Measurements from ENCODE around the gene HMGA1.
"Not testable (repeated sequence)": the region's sequence is repeated elsewhere in the genome, so short reads cannot be mapped to it uniquely, and the experiment has no call there.

HMGA1 gene

DNA sequence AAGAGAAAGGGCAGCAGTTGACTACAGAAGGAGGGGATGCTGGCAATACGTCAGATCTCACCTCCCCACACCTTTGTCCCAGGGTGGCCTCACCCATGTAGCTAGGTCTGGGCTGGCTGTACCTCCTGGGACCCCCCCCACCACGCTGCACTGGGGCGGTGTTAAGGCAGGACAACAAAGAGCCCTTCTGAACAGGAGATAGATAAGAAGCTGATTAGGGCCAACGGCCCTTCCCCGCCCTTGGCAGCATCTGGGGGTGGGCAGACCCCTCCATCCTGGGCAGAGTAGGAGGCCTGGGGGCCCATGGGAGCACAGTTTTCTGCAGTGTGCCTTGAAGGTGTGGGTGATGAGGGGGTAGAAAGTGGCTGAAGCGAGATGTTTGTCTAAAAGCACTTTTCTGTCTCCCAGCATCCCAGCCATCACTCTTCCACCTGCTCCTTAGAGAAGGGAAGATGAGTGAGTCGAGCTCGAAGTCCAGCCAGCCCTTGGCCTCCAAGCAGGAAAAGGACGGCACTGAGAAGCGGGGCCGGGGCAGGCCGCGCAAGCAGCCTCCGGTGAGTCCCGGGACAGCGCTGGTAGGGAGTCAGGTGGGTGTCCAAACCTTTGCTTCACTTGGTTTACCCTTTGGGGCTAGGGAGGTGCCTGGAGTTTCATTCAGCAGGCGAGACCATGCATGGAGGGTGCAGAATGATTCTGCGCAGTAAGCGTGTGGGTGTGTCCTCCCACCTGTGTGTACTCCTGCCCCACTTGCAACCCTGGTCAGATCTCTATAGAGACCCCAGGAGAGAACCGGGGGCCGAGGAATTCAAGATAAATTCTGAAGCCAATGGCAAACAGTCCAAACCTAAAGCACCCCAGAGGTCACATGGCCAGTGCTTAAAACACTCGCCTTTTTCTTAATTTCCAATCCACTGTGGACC lies 3.9 kb downstream of the HMGA1 start:
- DNase-seq (ENCODE audit: low read depth, low spot score), result peak; percentile 9

DNA sequence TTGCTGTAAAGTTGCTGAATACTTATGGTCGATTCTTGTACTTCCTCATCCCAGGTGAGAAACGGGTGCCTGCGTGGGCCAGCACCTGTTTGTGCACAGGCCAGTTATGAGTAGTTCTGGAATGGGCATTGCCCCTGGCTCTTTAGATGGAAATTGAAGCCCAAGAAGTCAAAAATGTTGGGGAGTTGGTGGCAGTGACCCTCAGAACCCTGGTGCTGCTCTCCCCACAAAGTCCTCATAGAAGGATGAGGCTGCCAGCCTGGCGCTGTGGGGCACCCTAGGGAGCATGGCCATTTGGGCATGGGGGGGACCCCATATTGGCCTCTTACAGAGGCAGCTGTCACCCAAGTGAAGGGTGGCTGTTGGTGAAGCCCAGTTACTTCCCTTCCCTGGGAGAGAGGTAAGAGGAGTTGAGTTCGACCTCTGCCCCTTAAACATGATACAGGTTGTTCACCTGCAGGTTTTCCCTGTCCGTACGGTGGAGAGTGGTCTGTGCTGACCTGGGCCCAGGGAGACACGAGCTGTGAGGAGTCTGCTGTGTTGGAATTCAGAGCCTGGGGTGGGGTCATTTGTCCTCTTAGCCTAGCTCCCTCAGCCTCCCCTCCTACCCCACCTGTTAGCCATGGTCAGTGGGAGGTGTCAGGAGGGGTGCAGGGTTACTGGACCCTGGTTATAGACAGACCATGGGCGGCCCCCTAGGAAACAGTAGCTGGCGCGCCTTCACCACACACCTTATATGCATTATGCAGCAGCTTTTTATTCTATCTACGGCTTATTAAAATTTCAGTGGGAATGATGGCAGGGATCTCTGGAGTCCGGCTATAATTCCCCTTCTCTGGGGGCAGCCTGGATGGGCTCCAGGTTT lies 4.9 kb downstream of the HMGA1 start:
- DNase-seq (ENCODE audit: low read depth, low spot score), result peak; percentile 3

DNA sequence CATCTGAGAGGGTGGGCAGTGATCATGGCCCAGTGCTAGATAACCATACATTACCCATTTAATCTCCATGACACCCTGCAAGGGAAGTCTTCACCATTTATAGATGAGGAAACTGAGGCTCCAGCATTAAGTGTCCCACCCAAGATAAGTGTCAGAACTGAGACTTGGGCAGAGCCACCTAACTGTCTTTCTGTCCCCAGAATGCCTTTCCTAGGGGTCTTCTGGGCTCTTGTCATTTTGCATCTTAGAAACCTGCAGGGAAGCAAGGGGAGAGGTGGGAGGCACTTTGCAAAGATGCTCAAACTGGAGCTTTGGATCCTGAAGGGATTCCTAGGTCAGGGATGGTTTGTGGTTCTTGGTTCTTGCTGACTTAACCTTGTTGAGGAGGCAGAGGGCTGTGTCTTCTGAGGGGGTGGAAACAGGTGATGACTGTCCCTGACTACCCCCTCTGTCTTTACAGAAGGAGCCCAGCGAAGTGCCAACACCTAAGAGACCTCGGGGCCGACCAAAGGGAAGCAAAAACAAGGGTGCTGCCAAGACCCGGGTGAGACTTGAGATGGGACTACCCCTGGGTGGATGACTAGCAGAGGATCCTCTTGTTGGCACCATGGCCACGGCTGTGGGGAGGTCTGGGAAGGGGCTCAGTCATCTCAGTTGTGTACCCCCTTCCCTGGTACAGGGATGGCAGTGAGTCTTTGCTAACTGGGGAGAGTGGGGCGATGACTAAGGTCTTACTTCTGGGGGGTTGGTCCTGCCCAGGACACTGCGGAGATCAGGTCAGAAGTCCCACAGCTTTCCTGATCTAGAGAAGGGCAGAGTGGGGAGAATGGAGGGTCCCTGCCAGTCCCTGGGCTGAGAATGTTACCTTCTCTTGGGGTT lies 5.8 kb downstream of the HMGA1 start:
- peak; percentile 2 for DNase-seq (ENCODE audit: low read depth, low spot score)

DNA sequence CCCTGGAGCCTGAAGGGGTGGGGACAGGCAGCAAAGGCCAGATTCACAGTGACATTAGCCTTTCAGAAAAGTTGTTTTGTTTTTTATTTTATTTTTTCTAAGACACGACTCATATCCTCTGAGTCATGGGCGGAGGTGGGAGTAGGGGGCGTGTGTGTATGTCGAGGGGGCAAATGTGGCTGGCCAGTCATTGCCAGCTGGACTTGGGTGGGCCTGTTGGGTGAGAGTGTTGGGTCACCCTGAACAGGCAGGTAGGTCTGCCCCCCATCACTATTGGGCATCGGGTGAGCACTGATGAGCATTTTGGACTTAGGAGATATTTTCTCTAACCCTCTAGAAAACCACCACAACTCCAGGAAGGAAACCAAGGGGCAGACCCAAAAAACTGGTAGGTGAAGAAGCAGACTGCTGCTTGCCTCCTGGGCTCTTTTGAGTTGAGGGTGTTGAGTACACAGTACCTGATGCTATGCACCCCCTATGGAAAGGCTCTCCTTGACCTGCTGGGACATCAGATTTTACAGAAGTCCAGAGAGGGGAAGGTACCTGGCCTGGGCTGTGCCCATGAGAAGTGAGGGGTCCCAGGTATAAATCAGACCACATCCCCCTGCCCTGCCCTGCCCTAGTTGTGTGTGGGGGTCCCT lies 6.6 kb downstream of the HMGA1 start:
- DNase-seq (ENCODE audit: low read depth, low spot score), result peak; percentile 1

DNA sequence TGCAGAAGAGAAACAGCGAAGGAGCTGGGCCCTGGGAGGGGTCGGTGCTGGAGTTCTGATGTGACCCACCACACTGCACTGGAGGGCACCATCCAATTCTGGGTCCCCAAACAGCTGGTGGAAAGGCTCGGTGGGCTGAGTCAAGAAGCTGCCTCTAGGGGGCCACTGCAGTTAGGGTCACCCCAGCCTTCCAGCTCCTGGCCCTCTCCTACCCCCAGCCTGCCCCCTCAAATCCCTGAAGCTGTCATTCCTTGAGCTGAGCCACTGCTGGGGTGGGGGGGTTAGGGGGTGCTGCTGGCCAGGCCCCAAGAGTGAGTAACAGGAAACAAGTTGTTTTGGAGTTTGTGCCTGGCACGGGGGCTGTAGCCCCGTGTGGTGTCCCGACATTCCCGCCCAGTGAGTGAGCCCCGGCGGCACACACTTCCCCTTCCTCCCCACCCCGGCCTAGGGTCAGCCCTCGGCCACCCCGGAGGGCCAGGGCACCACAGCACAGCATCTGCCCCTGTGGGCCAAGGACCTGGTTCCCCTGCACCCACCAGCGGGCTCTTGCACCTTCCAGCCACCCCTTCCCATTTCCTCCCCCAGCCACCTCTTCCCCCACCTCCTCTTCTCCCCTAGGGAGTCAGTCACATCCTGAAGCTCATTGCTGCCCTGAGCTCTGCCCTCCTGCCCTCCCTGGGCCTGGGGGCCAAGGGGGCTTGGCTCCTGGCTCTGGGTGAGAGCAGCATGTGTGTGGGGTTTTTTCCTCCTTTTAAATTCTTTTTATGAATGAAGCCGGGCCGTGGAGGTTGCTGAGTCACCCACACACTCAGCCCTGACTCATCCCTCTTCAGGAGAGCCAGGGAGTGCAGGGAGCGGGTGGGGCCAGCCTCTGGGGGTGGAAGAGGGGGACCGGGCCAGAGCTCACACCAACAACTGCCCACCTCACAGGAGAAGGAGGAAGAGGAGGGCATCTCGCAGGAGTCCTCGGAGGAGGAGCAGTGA lies 7.5 kb downstream of the HMGA1 start:
- peak; percentile 72 for DNase-seq (ENCODE audit: low read depth, low spot score)

DNA sequence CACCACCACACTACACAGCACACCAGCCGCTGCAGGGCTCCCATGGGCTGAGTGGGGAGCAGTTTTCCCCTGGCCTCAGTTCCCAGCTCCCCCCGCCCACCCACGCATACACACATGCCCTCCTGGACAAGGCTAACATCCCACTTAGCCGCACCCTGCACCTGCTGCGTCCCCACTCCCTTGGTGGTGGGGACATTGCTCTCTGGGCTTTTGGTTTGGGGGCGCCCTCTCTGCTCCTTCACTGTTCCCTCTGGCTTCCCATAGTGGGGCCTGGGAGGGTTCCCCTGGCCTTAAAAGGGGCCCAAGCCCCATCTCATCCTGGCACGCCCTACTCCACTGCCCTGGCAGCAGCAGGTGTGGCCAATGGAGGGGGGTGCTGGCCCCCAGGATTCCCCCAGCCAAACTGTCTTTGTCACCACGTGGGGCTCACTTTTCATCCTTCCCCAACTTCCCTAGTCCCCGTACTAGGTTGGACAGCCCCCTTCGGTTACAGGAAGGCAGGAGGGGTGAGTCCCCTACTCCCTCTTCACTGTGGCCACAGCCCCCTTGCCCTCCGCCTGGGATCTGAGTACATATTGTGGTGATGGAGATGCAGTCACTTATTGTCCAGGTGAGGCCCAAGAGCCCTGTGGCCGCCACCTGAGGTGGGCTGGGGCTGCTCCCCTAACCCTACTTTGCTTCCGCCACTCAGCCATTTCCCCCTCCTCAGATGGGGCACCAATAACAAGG lies 8.5 kb downstream of the HMGA1 start:
- peak; percentile 4 for DNase-seq (ENCODE audit: low read depth, low spot score)

DNA sequence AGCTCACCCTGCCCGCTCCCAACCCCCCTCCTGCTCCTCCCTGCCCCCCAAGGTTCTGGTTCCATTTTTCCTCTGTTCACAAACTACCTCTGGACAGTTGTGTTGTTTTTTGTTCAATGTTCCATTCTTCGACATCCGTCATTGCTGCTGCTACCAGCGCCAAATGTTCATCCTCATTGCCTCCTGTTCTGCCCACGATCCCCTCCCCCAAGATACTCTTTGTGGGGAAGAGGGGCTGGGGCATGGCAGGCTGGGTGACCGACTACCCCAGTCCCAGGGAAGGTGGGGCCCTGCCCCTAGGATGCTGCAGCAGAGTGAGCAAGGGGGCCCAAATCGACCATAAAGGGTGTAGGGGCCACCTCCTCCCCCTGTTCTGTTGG lies 9.1 kb downstream of the HMGA1 start:
- DNase-seq (ENCODE audit: low read depth, low spot score), result not testable (repeated sequence)

DNA sequence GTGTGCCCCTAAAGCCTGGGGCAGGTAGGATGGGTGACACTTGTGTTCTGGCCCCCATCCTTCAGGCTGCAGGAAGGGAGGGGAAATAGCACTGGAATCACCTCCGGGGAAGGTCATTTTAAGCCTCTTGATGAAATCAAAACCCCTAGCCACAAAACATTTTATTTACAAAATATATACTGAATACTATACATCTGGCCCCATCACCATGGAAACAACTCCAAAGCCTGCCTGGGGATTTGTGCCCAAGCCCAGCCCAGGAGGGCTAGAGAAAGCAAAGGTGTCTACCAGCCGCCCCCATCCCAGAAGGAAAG lies 9.5 kb downstream of the HMGA1 start:
- no peak for DNase-seq (ENCODE audit: low read depth, low spot score)

DNA sequence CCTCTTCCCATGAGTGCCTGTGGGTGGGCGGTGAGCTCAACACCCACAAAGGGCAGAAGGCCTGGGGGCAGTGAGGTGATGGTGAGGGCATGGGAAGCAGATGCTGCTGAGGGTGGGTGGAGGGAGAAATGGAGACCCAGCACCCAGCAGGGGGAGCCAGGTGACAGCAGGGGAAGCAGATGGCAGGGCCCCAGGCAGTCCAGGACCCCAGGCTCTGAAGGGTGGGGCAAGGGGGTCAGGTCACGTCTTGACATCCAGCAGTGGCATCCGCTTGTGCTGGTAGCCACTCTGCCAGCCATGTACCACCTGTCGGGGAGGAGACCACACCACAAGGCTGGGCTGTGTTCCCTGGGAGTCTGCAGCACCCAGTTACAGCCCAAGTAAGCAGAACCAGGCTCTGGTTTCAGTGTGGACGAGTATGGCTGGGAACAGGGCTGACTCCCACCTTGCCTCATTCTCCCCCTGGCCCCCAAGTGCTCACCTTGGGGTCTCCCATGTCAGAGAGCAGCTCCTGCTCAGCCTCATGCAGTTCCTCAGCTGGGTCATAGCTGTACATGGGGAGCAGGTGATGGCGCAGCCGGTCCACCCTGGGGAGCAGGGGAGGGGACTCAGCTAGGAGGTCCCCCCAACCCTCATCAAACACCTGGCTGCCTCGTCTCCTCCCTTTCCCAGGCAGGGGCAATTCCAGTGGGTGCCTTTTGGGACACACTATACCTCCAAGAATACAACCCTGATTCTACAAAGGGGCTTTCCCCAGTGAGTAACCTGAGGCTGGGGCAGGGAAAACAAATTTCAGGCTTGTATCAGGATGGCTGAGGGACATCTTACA lies 10.1 kb downstream of the HMGA1 start:
- peak; percentile 90 for DNase-seq (ENCODE audit: low read depth, low spot score)

DNA sequence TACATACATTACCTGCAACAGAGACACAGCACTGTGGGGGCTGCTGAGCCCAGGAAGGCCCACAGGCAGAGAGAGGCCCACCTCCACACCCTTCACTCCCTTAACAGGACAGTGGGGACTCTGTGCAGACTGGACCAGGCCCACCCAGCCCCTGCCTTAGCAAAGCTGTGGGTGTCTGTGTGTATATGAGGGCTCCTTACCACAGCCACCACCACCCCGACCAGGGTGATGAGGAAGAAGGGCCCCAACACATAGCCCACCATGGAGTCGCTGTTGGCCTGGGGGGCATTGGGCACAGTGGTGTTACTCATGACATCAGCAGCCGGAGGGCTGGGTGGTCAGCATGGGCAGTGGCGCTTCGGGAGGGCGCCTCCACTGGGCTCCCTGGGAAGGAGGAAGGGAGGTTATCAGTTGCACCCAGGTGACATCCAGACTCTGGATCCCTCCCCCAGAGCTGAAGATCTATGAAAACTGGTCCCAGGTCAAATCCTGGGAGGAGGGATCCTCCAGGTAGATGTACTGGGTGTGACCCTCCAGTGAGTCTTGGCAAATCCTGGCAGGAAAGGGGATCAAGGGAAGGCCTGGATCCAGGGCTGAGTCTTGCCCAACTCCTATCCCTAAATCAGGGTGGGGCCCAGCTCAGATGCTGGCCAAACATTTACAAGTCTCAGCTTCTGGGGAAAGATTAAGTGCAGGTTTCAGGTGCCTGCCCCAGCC lies 11.0 kb downstream of the HMGA1 start:
- no peak for DNase-seq (ENCODE audit: low read depth, low spot score)

DNA sequence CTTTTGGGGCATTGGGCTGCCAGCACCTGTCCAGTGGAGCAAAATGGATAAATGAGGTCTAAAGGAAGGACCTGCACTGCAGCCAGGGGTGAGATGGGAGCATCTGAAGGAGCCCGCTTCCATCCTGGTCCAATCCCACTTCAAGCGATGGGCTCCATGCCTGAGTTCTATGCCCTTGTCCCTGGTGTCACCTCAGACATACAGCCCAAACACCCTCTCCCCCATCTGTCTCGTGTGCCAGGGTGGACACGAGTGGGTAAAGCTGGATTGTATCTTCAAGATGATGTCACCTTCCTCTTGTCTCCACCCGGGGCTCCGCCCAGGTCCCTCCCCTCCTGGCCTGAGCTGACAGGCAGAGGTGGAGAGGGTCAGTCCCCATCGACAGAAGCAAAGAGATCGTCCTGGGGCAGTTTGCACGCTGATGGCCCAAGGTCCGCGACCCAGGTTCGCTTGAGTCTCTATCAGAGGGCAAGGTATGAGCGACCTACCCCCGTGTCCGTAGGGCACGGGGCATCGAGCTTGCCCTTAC lies 11.6 kb downstream of the HMGA1 start:
- DNase-seq (ENCODE audit: low read depth, low spot score), result peak; percentile 72

DNA sequence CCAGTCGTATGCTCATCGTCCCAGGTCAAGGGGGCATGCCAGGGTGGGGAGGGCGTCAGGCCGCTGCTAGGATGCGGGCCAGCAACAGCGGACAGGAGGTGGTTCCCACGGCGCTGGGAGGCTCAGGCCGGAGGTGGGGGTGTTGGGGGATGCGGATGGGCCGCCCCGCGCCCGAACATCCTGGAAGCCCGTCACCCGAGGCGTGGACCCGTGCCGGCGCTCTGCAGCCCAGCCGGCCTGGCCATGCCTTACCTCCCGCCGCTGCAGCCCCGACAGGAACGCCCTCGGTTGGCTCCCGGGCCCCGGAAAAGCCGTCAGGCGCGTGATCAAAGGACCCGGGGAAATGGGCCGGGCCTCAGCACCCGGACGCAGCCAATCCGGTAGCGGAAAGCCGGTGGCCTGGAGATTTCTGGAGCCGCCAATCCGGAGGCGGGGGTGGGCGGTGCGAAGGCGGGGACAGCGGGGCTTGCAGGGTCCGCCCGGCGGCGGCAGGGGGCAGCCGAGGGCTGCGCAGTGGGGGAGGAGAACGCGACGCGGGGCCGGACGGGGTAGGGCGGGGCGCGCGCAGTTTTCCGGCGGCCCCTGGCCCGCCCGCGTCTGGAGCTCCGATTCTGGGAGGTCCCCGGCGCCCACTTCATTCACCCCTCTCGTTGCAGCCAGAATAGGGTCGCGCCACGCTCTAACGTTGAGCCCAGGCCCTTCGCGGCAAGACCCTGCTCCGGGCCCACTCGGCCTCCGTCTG lies 12.2 kb downstream of the HMGA1 start, which contains the start of gene SMIM29:
Gene SMIM29, minus strand, starts transcription at position 280 of the 742 bp plus-strand sequence. CDS start 1,215 bp downstream, outside the sequence.
- peak; percentile 97 for DNase-seq (ENCODE audit: low read depth, low spot score)

DNA sequence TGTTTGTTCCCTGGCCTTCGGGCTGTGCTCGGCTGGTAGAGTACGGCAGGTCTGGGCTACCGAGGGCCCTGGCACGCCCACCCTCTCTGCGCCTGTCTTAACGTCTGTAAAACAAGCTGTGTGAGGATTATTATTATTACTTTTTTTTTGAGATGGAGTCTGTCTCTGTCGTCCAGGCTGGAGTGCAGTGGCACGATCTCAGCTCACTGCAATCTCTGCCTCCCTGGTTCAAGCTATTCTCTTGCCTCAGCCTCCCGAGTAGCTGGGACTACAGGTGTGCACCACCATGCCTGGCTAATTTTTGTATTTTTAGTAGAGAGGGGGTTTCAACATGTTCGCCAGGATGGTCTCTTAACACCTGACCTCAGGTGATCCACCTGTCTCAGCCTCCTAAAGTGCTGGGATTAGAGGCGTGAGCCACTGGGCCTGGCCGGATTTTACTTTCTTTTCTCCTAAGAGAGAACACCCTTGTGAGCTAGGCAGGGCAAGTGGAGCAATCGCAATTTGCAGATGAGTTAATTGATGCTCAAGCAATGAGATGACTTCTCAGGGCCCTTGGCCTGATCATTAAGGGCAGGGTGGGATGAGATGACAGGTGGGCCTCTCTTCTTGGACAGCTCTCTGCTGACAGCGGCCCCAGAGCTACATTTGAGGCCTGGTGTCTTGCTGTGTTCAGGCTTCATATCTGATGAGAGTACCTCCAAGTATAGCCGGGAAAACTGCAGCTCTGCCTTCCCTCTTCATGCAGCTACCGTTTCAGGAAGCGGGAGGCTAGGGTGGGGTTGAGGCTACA lies 13.0 kb downstream of the HMGA1 start:
- peak; percentile 2 for DNase-seq (ENCODE audit: low read depth, low spot score)

DNA sequence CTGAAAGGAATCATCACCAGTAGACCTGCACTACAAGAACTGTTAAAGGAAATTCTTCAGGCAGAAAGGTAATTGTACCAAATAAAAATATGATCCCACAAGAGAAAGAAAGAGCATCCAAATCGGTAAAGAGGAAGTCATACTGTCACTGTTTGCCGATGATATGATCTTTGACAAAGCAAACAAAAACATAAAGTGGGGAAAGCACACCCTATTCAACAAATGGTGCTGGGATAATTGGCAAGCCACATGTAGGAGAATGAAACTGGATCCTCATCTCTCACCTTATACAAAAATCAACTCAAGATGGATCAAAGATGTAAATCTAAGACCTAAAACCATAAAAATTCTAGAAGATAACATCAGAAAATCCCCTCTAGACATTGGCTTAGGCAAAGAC lies 15.7 kb downstream of the HMGA1 start:
- not testable (repeated sequence) for DNase-seq (ENCODE audit: low read depth, low spot score)

DNA sequence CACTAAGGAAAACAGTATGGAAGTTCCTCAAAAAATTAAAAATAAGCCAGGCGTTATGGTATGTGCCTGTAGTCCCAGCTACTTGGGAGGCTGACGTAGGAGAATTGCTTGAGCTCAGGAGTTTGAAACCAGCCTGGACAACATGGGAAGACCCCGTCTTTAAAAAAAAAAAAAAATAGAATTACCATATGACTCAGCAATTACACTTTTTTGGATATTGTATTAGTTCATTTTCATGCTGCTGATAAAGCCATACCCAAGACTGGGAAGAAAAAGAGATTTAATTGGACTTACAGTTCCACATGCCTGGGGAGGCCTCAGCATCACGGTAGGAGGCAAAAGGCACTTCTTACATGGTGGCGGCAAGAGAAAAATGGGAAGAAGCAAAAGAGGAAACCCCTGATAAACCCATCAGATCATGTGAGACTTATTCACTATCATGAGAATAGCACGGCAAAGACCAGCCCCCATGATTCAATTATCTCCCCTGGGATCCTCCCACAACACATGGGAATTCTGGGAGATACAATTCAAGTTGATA lies 22.9 kb downstream of the HMGA1 start:
- no peak for DNase-seq (ENCODE audit: low read depth, low spot score)

Data from ELF-1 (cell line).